CD14-positive monocyte (primary cell): ENCODE data around the gene MAMDC2. TPM values are rescaled to one million over a fixed set of nuclear protein-coding genes. Genes with fewer than 3 reads are reported as not detected.

Experiments
- DNase-seq, 3 donors: peaks; one replicate each; pipeline ENCODE4 v3.0.0-alpha.2; 2011 to 2022
- H2AFZ ChIP-seq: 2 replicates; pipeline ENCODE4 v1.6.0; 2012; ENCODE audit warnings: mild to moderate bottlenecking, low read depth, low read length, inconsistent platforms; ENCODE audit not compliant: insufficient read depth, poor library complexity, severe bottlenecking
- H3K27ac ChIP-seq, 2 donors: 1 replicate in 1 of 2; 2 replicates in 1 of 2; pipeline ENCODE4 v1.5.1; 2012 to 2013; ENCODE audit warnings: low read length in 2 of 2, control low read depth in 1 of 2, inconsistent platforms in 1 of 2, low read depth in 1 of 2, mild to moderate bottlenecking in 1 of 2
- H3K27me3 ChIP-seq, 2 donors: one replicate each; pipeline versions ENCODE4 v1.6.0 to v1.6.1; 2011 to 2013; ENCODE audit warnings: low read length in 2 of 2; ENCODE audit not compliant: control insufficient read depth in 2 of 2, insufficient read depth in 2 of 2
- H3K36me3 ChIP-seq, 2 donors: replicated peaks in 1 of 2; 1 replicate in 1 of 2; 2 replicates in 1 of 2; pipeline versions ENCODE4 v1.5.1 to v1.6.1; 2012 to 2013; ENCODE audit warnings: low read length in 2 of 2, control low read depth in 1 of 2, inconsistent platforms in 1 of 2, mild to moderate bottlenecking in 1 of 2; ENCODE audit not compliant: insufficient read depth in 2 of 2, control insufficient read depth in 1 of 2
- H3K4me1 ChIP-seq, 2 donors: 1 replicate in 1 of 2; 2 replicates in 1 of 2; pipeline versions ENCODE4 v1.5.1 to v1.6.1; 2012 to 2013; ENCODE audit warnings: low read length in 2 of 2, control low read depth in 1 of 2, inconsistent platforms in 1 of 2, mild to moderate bottlenecking in 1 of 2, moderate library complexity in 1 of 2; ENCODE audit not compliant: insufficient read depth in 2 of 2, control insufficient read depth in 1 of 2
- H3K4me2 ChIP-seq: replicated peaks from 2 replicates; pipeline ENCODE3; 2012; ENCODE audit warnings: low read length, moderate library complexity, mild to moderate bottlenecking; ENCODE audit not compliant: poor library complexity, severe bottlenecking; ENCODE audit errors: extremely low read depth
- H3K4me3 ChIP-seq, 3 experiments: fragments of 200-600 bp in 1 of 3; sonication (generic) in 1 of 3; replicated peaks in 1 of 3; 1 replicate in 2 of 3; 2 replicates in 1 of 3; pipeline ENCODE4 v1.5.1; 2011 to 2013; ENCODE audit warnings: low read length in 3 of 3, mild to moderate bottlenecking in 3 of 3, control low read depth in 2 of 3, low read depth in 2 of 3, inconsistent platforms in 1 of 3, moderate library complexity in 1 of 3
- H3K79me2 ChIP-seq: 2 replicates; pipeline ENCODE4 v1.6.0; 2012; ENCODE audit warnings: mild to moderate bottlenecking, control low read depth, inconsistent platforms, low read length, moderate library complexity; ENCODE audit not compliant: insufficient read depth
- H3K9ac ChIP-seq: 2 replicates; pipeline ENCODE4 v1.6.0; 2017; ENCODE audit warnings: low read length, mild to moderate bottlenecking; ENCODE audit not compliant: insufficient read depth, poor library complexity, severe bottlenecking
- H3K9me3 ChIP-seq, 2 donors: replicated peaks in 1 of 2; 1 replicate in 1 of 2; 2 replicates in 1 of 2; pipeline versions ENCODE4 v1.5.1 to v1.6.1; 2012 to 2013; ENCODE audit warnings: low read length in 2 of 2, control low read depth in 1 of 2; ENCODE audit not compliant: control insufficient read depth in 1 of 2, insufficient read depth in 1 of 2
- H4K20me1 ChIP-seq: 2 replicates; pipeline ENCODE4 v1.6.0; 2012; ENCODE audit warnings: mild to moderate bottlenecking, low read length, control low read depth, moderate library complexity; ENCODE audit not compliant: insufficient read depth
- H3K27ac Mint-ChIP-seq, 7 donors: one replicate each; pipeline ENCODE4 v1.8.0; 2020; ENCODE audit warnings: mild to moderate bottlenecking in 7 of 7, mixed read lengths in 7 of 7, moderate library complexity in 6 of 7, inconsistent platforms in 2 of 7
- H3K27me3 Mint-ChIP-seq, 3 donors: one replicate each; pipeline ENCODE4 v1.8.0; 2021 to 2022; ENCODE audit warnings: low read depth in 3 of 3, mild to moderate bottlenecking in 3 of 3, mixed read lengths in 3 of 3, moderate library complexity in 3 of 3, inconsistent platforms in 1 of 3
- H3K36me3 Mint-ChIP-seq, 2 donors: one replicate each; pipeline ENCODE4 v1.8.0; 2020; ENCODE audit warnings: mixed read lengths in 2 of 2, inconsistent platforms in 1 of 2, mild to moderate bottlenecking in 1 of 2
- H3K4me1 Mint-ChIP-seq: one replicate; pipeline ENCODE4 v1.8.0; 2020; ENCODE audit warnings: mild to moderate bottlenecking, mixed read lengths
- H3K4me3 Mint-ChIP-seq, 2 donors: one replicate each; pipeline ENCODE4 v1.8.0; 2020; ENCODE audit warnings: mild to moderate bottlenecking in 2 of 2, mixed read lengths in 2 of 2, moderate library complexity in 1 of 2
- H3K9me3 Mint-ChIP-seq, 7 donors: one replicate each; pipeline ENCODE4 v1.8.0; 2020 to 2022; ENCODE audit warnings: mixed read lengths in 7 of 7, mild to moderate bottlenecking in 6 of 7, moderate library complexity in 6 of 7, inconsistent platforms in 2 of 7
- WGBS: methylation state at CpG from one replicate; pipeline ENCODE4 v1.1.5; 2013; ENCODE audit warnings: missing lambda C conversion rate; ENCODE audit not compliant: insufficient coverage; 5-methylcytosine and 5-hydroxymethylcytosine counted together
- intact Hi-C, 2 donors: fragments of 100-400 bp; cut with micrococcal nuclease; formaldehyde crosslinking; loops; one replicate each; pipeline versions ENCODE4 v1.15.0 to v1.15.1; 2023
- polyA plus RNA-seq, 3 donors: library from polyadenylated mRNA; depleted of rRNA in 1 of 3; unstranded in 2 of 3; stranded (reverse) in 1 of 3; fragments of 300-500 nt in 2 of 3; fragments of >200 nt in 1 of 3; fragmentation: Illumina TruSeq in 2 of 3; gene quantifications; 1 replicate in 2 of 3; 2 replicates in 1 of 3; pipeline ENCODE4 v1.2.3, GENCODE V29; 2012 to 2021
- TF ChIP-seq, protein P1 (sequence below): fragments of 200-600 bp; IDR thresholded peaks from one replicate; pipeline ENCODE4 v1.8.0; 2022; ENCODE audit warnings: antibody characterized with exemption, mild to moderate bottlenecking

MAMDC2 gene
- polyA plus RNA-seq, 3 donors, result 0.05 to 0.09 TPM; not detected in 1

DNA sequence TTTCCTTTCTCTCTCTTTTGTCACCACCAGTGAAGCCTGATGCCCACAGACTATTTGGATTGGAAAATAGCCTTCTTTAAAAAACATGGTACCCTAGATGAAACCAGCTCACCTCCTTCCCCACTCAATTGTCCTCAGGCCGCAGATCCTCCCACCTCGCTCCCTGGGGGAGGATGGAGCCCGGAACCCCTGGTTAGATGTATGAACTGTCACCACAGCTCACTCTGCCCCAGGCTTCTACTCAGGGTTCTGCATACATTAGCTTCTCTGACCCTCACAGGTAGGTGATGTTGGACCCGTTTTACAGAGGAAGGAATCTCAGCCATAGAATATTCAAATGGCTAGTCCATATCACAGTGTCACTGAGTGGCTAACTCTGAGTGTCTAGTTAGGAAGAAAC is 1.8 kb downstream of the MAMDC2 start:
- Histone ChIP-seq H3K4me2 (no peak overlapping the region), H3K4me3 (no peak overlapping the region), H3K36me3 (no peaks in the 10 kb centered on the region), H3K27me3 (peaks cover 3 to 23% of the 10 kb centered on the region in 2 donors), H3K79me2 (no peaks in the 10 kb centered on the region), H3K9ac (no peak overlapping the region), H2AFZ (no peak overlapping the region), H4K20me1 (no peaks in the 10 kb centered on the region), H3K9me3 (no peaks in the 10 kb centered on the region), H3K27ac (no peak overlapping the region), H3K4me1 (peaks cover 14 to 17% of the 10 kb centered on the region in 2 donors)
- WGBS, result no CpG with 5 or more reads among the region's 4 CpGs
- Mint-ChIP-seq H3K4me1 (peaks cover 29% of the 10 kb centered on the region), H3K36me3 (peaks cover 0 to 4% of the 10 kb centered on the region in 2 donors), H3K27me3 (peaks cover 30 to 51% (median 36%) of the 10 kb centered on the region in 3 donors), H3K9me3 (peaks cover 0 to 4% (median 0%) of the 10 kb centered on the region in 7 donors), H3K27ac (no peak overlapping the region), H3K4me3 (no peak overlapping the region)
- TF ChIP-seq, protein P1, sequence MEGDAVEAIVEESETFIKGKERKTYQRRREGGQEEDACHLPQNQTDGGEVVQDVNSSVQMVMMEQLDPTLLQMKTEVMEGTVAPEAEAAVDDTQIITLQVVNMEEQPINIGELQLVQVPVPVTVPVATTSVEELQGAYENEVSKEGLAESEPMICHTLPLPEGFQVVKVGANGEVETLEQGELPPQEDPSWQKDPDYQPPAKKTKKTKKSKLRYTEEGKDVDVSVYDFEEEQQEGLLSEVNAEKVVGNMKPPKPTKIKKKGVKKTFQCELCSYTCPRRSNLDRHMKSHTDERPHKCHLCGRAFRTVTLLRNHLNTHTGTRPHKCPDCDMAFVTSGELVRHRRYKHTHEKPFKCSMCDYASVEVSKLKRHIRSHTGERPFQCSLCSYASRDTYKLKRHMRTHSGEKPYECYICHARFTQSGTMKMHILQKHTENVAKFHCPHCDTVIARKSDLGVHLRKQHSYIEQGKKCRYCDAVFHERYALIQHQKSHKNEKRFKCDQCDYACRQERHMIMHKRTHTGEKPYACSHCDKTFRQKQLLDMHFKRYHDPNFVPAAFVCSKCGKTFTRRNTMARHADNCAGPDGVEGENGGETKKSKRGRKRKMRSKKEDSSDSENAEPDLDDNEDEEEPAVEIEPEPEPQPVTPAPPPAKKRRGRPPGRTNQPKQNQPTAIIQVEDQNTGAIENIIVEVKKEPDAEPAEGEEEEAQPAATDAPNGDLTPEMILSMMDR, result no peak
- DNase-seq, result no peak
- intact Hi-C loops, result no loop called here

DNA sequence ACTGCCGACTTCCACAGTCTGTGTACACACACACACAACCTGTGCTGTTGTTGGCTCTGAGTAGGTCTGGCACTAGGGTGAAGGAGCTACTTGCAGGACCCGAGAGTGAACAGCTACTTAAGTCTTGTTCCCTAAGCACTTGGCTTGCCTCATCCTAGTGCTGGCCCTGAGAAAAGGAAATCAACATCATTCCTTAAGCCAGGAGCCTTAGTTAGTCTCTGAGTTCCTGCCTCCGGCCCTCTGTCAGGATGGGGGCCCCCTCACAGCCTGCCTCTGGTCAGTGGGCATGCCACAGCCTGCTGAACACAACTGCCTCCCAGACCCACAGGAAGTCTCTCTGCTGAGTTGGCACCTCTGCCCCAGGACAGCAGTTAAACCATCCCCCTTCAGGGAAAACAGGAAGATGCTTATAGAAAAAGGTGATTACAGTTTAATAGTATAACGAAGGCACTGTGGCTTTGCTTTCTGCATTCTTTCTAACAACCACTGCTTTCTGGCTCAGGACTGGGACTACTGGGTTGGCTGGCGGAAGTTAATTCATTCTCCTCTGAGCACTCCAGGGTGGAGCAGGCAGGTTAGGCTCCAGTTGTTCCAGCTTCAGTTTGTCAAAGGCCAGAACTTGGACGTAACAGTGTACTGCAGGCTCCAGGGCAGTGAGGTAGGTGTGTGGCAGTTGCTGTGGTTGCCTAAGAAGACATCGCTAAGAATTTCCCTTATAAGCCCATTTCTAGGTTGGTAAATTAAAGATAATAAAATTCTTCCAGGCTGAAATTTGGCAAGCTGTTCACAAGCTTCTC is 2.8 kb downstream of the MAMDC2 start:
- TF ChIP-seq, protein P1, result no peak
- Mint-ChIP-seq H3K36me3 (peaks cover 0 to 4% of the 10 kb centered on the region in 2 donors), H3K27ac (no peak overlapping the region), H3K27me3 (peaks cover 30 to 51% (median 36%) of the 10 kb centered on the region in 3 donors), H3K4me1 (peaks cover 29% of the 10 kb centered on the region), H3K4me3 (peak overlapping the region in 1 of 2 donors; percentile 37), H3K9me3 (peaks cover 0 to 4% (median 2%) of the 10 kb centered on the region in 7 donors)
- H4K20me1 ChIP-seq, result no peaks in the 10 kb centered on the region
- H3K79me2 ChIP-seq, result no peaks in the 10 kb centered on the region
- H3K27ac ChIP-seq, result no peak overlapping the region
- peaks cover 3 to 23% of the 10 kb centered on the region in 2 donors for H3K27me3 ChIP-seq
- intact Hi-C loops, result no loop called here
- peaks cover 14 to 17% of the 10 kb centered on the region in 2 donors for H3K4me1 ChIP-seq
- no peak overlapping the region for H3K4me2 ChIP-seq
- DNase-seq, result no peak
- H3K9me3 ChIP-seq, result no peaks in the 10 kb centered on the region
- no peak overlapping the region for H2AFZ ChIP-seq
- H3K36me3 ChIP-seq, result no peaks in the 10 kb centered on the region
- H3K4me3 ChIP-seq, result no peak overlapping the region
- 0% methylated on average over 3 of the region's 7 CpGs for WGBS
- H3K9ac ChIP-seq, result no peak overlapping the region
